HUES64 (cell line): ENCODE data around the gene CYB5R3.
"Not testable (repeated sequence)": the region's sequence is repeated elsewhere in the genome, so short reads cannot be mapped to it uniquely, and the experiment has no call there.

Source experiments
- H3K27ac ChIP-seq: 2 replicates; pipeline ENCODE4 v1.7.0; 2013; ENCODE audit warnings: low read depth, low read length, inconsistent platforms
- H3K27me3 ChIP-seq: 2 replicates; pipeline ENCODE4 v1.6.1; 2013; ENCODE audit warnings: mild to moderate bottlenecking, low read length; ENCODE audit not compliant: insufficient read depth
- H3K36me3 ChIP-seq: 2 replicates; pipeline ENCODE4 v1.6.1; 2013; ENCODE audit warnings: mild to moderate bottlenecking, low read length; ENCODE audit not compliant: insufficient read depth
- H3K4me1 ChIP-seq: 2 replicates; pipeline ENCODE4 v1.6.1; 2013; ENCODE audit warnings: mild to moderate bottlenecking, low read length, moderate library complexity; ENCODE audit not compliant: insufficient read depth
- H3K4me3 ChIP-seq: 2 replicates; pipeline ENCODE4 v1.5.1; 2013; ENCODE audit warnings: mild to moderate bottlenecking, low read length, moderate library complexity
- H3K9ac ChIP-seq: 2 replicates; pipeline ENCODE4 v1.6.1; 2013; ENCODE audit warnings: mild to moderate bottlenecking, low read depth, low read length
- H3K9me3 ChIP-seq: 2 replicates; pipeline ENCODE4 v1.6.1; 2013; ENCODE audit warnings: low read depth, low read length; ENCODE audit not compliant: insufficient read depth
- WGBS: fragments of 150-250, 120-280 bp; methylation state at CpG from one replicate; pipeline ENCODE4 v1.1.7; 2013; ENCODE audit warnings: missing lambda C conversion rate; 5-methylcytosine and 5-hydroxymethylcytosine counted together

Gene CYB5R3

GRCh38 chr22:42619261-42620063, 29.7 kb downstream of the CYB5R3 start:
- Histone ChIP-seq H3K4me3 (no peak overlapping the region), H3K27me3 (no peaks in the 10 kb centered on the region), H3K27ac (no peak overlapping the region), H3K9me3 (no peaks in the 10 kb centered on the region), H3K9ac (no peak overlapping the region), H3K36me3 (peaks cover 16% of the 10 kb centered on the region), H3K4me1 (peaks cover 4% of the 10 kb centered on the region)
- WGBS = 95% methylated on average over 35 of the region's 35 CpGs

GRCh38 chr22:42617155-42617983, 31.8 kb downstream of the CYB5R3 start:
- peaks cover 9% of the 10 kb centered on the region for H3K4me1 ChIP-seq
- H3K9ac ChIP-seq = no peak overlapping the region

GRCh38 chr22:42615860-42616175, 33.4 kb downstream of the CYB5R3 start:
- Histone ChIP-seq H3K27ac (peak overlapping the region; percentile 45; the same call in 1 of the 2 replicates), H3K9ac (peak overlapping the region; percentile 4; the same call in 1 of the 2 replicates), H3K4me3 (peak overlapping the region; percentile 11; the same call in 1 of the 2 replicates), H3K36me3 (peaks cover 19% of the 10 kb centered on the region)
- H3K4me1 ChIP-seq, H3K27me3 ChIP-seq, H3K9me3 ChIP-seq: not testable (repeated sequence)
- WGBS = 67% methylated on average over 13 of the region's 13 CpGs

More at GRCh38 chr22:42617155-42617983, 31.8 kb downstream of the CYB5R3 start:
- Histone ChIP-seq H3K27ac (no peak overlapping the region), H3K36me3 (peaks cover 6% of the 10 kb centered on the region), H3K9me3 (no peaks in the 10 kb centered on the region), H3K4me3 (no peak overlapping the region), H3K27me3 (no peaks in the 10 kb centered on the region)
- WGBS = 77% methylated on average over 20 of the region's 20 CpGs

- H3K27me3 ChIP-seq = no peaks in the 10 kb centered on the region
- peak overlapping the region; percentile 94 for H3K9ac ChIP-seq
- H3K4me3 ChIP-seq = peak overlapping the region; percentile 95
- 5% methylated on average over 35 of the region's 35 CpGs for WGBS
- peaks cover 9% of the 10 kb centered on the region for H3K4me1 ChIP-seq
- peak overlapping the region; percentile 98 for H3K27ac ChIP-seq
- H3K36me3 ChIP-seq = peaks cover 24% of the 10 kb centered on the region
- H3K9me3 ChIP-seq = no peaks in the 10 kb centered on the region
Measured at GRCh38 chr22:42615092-42615859, 33.9 kb downstream of the CYB5R3 start.

GRCh38 chr22:42614312-42615091, 34.7 kb downstream of the CYB5R3 start, which contains the start of gene POLDIP3:
Gene POLDIP3 (minus strand): TSS chr22:42614883. CDS start chr22:42614857, 26 bp downstream.
- Histone ChIP-seq H3K27ac (peak within 1 kb of the TSS; percentile 98), H3K27me3 (no peaks in the 10 kb centered on the region), H3K9me3 (no peaks in the 10 kb centered on the region), H3K4me3 (peak within 1 kb of the TSS; percentile 95), H3K4me1 (peaks cover 12% of the 10 kb centered on the region), H3K36me3 (peaks cover 30% of the 10 kb centered on the region), H3K9ac (peak within 1 kb of the TSS; percentile 94)
- WGBS = under 1% methylated on average over 84 of the region's 85 CpGs

- no peaks in the 10 kb centered on the region for H3K9me3 ChIP-seq
- peak overlapping the region; percentile 94 for H3K9ac ChIP-seq
- WGBS = 2% methylated on average over 10 of the region's 10 CpGs
- peaks cover 30% of the 10 kb centered on the region for H3K36me3 ChIP-seq
- H3K27me3 ChIP-seq = no peaks in the 10 kb centered on the region
- peaks cover 18% of the 10 kb centered on the region for H3K4me1 ChIP-seq
- H3K4me3 ChIP-seq = peak overlapping the region; percentile 95
- H3K27ac ChIP-seq = peak overlapping the region; percentile 98
Measured at GRCh38 chr22:42613872-42614301, 35.3 kb downstream of the CYB5R3 start.

- no peak overlapping the region for H3K4me3 ChIP-seq
- 95% methylated on average over 11 of the region's 11 CpGs for WGBS
- H3K4me1 ChIP-seq = peaks cover 23% of the 10 kb centered on the region
- H3K27ac ChIP-seq = no peak overlapping the region
- H3K27me3 ChIP-seq = no peaks in the 10 kb centered on the region
- peaks cover 37% of the 10 kb centered on the region for H3K36me3 ChIP-seq
- H3K9me3 ChIP-seq = no peaks in the 10 kb centered on the region
- H3K9ac ChIP-seq = no peak overlapping the region
Measured at GRCh38 chr22:42612336-42612735, 36.9 kb downstream of the CYB5R3 start.

- 100% methylated on average over 1 of the region's 1 CpG for WGBS
- H3K4me3 ChIP-seq = no peak overlapping the region
- H3K27ac ChIP-seq = no peak overlapping the region
- no peak overlapping the region for H3K9ac ChIP-seq
- 0 out of 2 replicates have a peak, but pooled peaks cover 5% of the 10 kb centered on the region for H3K9me3 ChIP-seq
- peaks cover 23% of the 10 kb centered on the region for H3K4me1 ChIP-seq
- no peaks in the 10 kb centered on the region for H3K27me3 ChIP-seq
- peaks cover 45% of the 10 kb centered on the region for H3K36me3 ChIP-seq
Measured at GRCh38 chr22:42611051-42611450, 38.1 kb downstream of the CYB5R3 start.

- H3K27ac ChIP-seq = no peak overlapping the region
- no peak overlapping the region for H3K4me3 ChIP-seq
- H3K36me3 ChIP-seq = peaks cover 53% of the 10 kb centered on the region
- H3K27me3 ChIP-seq = no peaks in the 10 kb centered on the region
- H3K9ac ChIP-seq = no peak overlapping the region
- peaks cover 19% of the 10 kb centered on the region for H3K4me1 ChIP-seq
- 0 out of 2 replicates have a peak, but pooled peaks cover 5% of the 10 kb centered on the region for H3K9me3 ChIP-seq
- WGBS = 97% methylated on average over 5 of the region's 5 CpGs
Measured at GRCh38 chr22:42610186-42610585, 39.0 kb downstream of the CYB5R3 start.

GRCh38 chr22:42608823-42609361, 40.3 kb downstream of the CYB5R3 start:
- no peaks in the 10 kb centered on the region for H3K27me3 ChIP-seq
- H3K9me3 ChIP-seq = 0 out of 2 replicates have a peak, but pooled peaks cover 5% of the 10 kb centered on the region
- peaks cover 23% of the 10 kb centered on the region for H3K4me1 ChIP-seq
- peak overlapping the region; percentile 3; the same call in 1 of the 2 replicates for H3K9ac ChIP-seq
- H3K4me3 ChIP-seq = peak overlapping the region; percentile 6; the same call in 1 of the 2 replicates
- peak overlapping the region; percentile 66 for H3K27ac ChIP-seq
- 43% methylated on average over 11 of the region's 11 CpGs for WGBS
- peaks cover 62% of the 10 kb centered on the region for H3K36me3 ChIP-seq
